Upper lobe of left lung (tissue), 4 donors: ENCODE data around the gene SMIM36.

Experiments
- EP300 ChIP-seq, 4 donors: sonication (generic); formaldehyde crosslinking; IDR thresholded peaks; one replicate each; pipeline ENCODE4 v1.5.1; 2017; ENCODE audit warnings: antibody characterized with exemption in 4 of 4, control low read depth in 2 of 4
- TF ChIP-seq, protein P1 (sequence below), 6 experiments: fragments of 450-650 bp in 4 of 6; fragments of 200-600 bp in 2 of 6; sonication (generic) in 2 of 6; IDR thresholded peaks; one replicate each; pipeline ENCODE4 v1.5.1; 2016 to 2019; ENCODE audit warnings: antibody characterized with exemption in 6 of 6

DNA sequence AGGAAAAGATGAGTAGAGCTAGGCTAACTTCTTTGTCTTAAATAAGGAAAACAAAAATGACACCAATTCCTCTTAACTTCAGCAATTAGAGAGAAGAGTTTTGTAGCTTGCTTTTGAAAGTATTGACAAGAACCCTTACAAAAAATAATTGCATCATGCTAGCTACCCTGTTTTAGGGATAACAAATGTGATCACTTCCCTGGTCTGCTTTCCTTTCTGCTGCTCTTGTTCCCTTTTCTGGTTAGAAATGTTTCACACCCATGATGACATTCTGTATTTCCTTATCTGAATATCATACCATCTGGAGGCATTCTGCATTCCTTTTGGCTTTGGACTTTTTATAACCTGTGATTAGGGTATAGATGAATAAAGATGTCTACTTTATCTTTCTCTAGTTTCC, 9.9 kb upstream of the SMIM36 start:
- TF ChIP-seq, protein P1, sequence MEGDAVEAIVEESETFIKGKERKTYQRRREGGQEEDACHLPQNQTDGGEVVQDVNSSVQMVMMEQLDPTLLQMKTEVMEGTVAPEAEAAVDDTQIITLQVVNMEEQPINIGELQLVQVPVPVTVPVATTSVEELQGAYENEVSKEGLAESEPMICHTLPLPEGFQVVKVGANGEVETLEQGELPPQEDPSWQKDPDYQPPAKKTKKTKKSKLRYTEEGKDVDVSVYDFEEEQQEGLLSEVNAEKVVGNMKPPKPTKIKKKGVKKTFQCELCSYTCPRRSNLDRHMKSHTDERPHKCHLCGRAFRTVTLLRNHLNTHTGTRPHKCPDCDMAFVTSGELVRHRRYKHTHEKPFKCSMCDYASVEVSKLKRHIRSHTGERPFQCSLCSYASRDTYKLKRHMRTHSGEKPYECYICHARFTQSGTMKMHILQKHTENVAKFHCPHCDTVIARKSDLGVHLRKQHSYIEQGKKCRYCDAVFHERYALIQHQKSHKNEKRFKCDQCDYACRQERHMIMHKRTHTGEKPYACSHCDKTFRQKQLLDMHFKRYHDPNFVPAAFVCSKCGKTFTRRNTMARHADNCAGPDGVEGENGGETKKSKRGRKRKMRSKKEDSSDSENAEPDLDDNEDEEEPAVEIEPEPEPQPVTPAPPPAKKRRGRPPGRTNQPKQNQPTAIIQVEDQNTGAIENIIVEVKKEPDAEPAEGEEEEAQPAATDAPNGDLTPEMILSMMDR (IDR thresholded peaks at IDR 0.05) = no peak
- TF ChIP-seq EP300 (IDR thresholded peaks at IDR 0.05) = no peak
